Liver (tissue), 9 donors: ENCODE data around the gene NRG3. TPM values are rescaled to one million over a fixed set of nuclear protein-coding genes. Genes with fewer than 3 reads are reported as not detected.

Experiments
- DNase-seq: peaks from one replicate; pipeline ENCODE4 v3.0.0-alpha.2; 2017; ENCODE audit warnings: low spot score
- H3K27ac ChIP-seq, 2 donors: one replicate each; pipeline ENCODE4 v1.7.0; 2013; ENCODE audit warnings: inconsistent platforms in 2 of 2, low read length in 2 of 2, control low read depth in 1 of 2, low read depth in 1 of 2, mild to moderate bottlenecking in 1 of 2
- H3K27me3 ChIP-seq, 4 donors: one replicate each; pipeline versions ENCODE4 v1.6.1 to v1.7.0; 2013; ENCODE audit warnings: low read length in 3 of 4, inconsistent platforms in 1 of 4, mild to moderate bottlenecking in 1 of 4, moderate library complexity in 1 of 4; ENCODE audit not compliant: control insufficient read depth in 4 of 4, insufficient read depth in 4 of 4
- H3K36me3 ChIP-seq, 4 donors: one replicate each; pipeline versions ENCODE4 v1.6.1 to v1.7.0; 2013; ENCODE audit warnings: low read length in 3 of 4, mild to moderate bottlenecking in 3 of 4, low read depth in 1 of 4, moderate library complexity in 1 of 4; ENCODE audit not compliant: control insufficient read depth in 4 of 4, insufficient read depth in 3 of 4
- H3K4me1 ChIP-seq, 4 donors: one replicate each; pipeline versions ENCODE4 v1.6.1 to v1.7.0; 2013; ENCODE audit warnings: low read length in 3 of 4, mild to moderate bottlenecking in 3 of 4, moderate library complexity in 1 of 4; ENCODE audit not compliant: control insufficient read depth in 4 of 4, insufficient read depth in 4 of 4
- H3K4me3 ChIP-seq, 3 donors: one replicate each; pipeline versions ENCODE4 v1.6.1 to v1.7.0; 2013; ENCODE audit warnings: low read length in 3 of 3, control low read depth in 1 of 3, low read depth in 1 of 3, mild to moderate bottlenecking in 1 of 3
- H3K9ac ChIP-seq, 2 donors: one replicate each; pipeline ENCODE4 v1.7.0; 2013; ENCODE audit warnings: low read length in 2 of 2, mild to moderate bottlenecking in 2 of 2, moderate library complexity in 2 of 2, control low read depth in 1 of 2, low read depth in 1 of 2
- H3K9me3 ChIP-seq, 4 donors: one replicate each; pipeline versions ENCODE4 v1.6.1 to v1.7.0; 2013; ENCODE audit warnings: low read length in 3 of 4; ENCODE audit not compliant: control insufficient read depth in 4 of 4
- ATF3 ChIP-seq: IDR thresholded peaks from 2 replicates; pipeline ENCODE4 v1.6.1; 2016; ENCODE audit warnings: antibody characterized with exemption
- CTCF ChIP-seq: fragments of 150-350 bp; IDR thresholded peaks from 2 replicates; pipeline ENCODE4 v1.5.1; 2017; ENCODE audit warnings: improper control_type of control experiment, low read depth, low read length; ENCODE audit not compliant: missing input control
- EGR1 ChIP-seq, 2 donors: IDR thresholded peaks; 2 replicates each; pipeline ENCODE4 v1.6.1; 2016 to 2018; ENCODE audit warnings: antibody characterized with exemption in 2 of 2, low read depth in 2 of 2
- FOXA1 ChIP-seq: IDR thresholded peaks from 2 replicates; pipeline ENCODE4 v1.6.1; 2016; ENCODE audit warnings: antibody characterized with exemption
- FOXA2 ChIP-seq: IDR thresholded peaks from 2 replicates; pipeline ENCODE4 v1.6.1; 2016; ENCODE audit warnings: antibody characterized with exemption
- GABPA ChIP-seq, 2 donors: IDR thresholded peaks in 1 of 2; conservative IDR thresholded peaks in 1 of 2; 2 replicates each; pipeline ENCODE4 v1.6.1; 2016; ENCODE audit warnings: antibody characterized with exemption in 2 of 2, mild to moderate bottlenecking in 1 of 2, moderate library complexity in 1 of 2
- HNF4A ChIP-seq, 2 donors: conservative IDR thresholded peaks; 2 replicates each; pipeline ENCODE4 v1.6.1; 2016; ENCODE audit warnings: antibody characterized with exemption in 2 of 2, mild to moderate bottlenecking in 2 of 2
- HNF4G ChIP-seq: IDR thresholded peaks from 2 replicates; pipeline ENCODE4 v1.6.1; 2016; ENCODE audit warnings: antibody characterized with exemption
- JUND ChIP-seq, 2 donors: IDR thresholded peaks; 2 replicates each; pipeline ENCODE4 v1.6.1; 2016; ENCODE audit warnings: antibody characterized with exemption in 2 of 2
- MAX ChIP-seq: IDR thresholded peaks from 2 replicates; pipeline ENCODE4 v1.6.1; 2016; ENCODE audit warnings: antibody characterized with exemption
- NR2F2 ChIP-seq: IDR thresholded peaks from 2 replicates; pipeline ENCODE4 v1.6.1; 2016; ENCODE audit warnings: antibody characterized with exemption
- RAD21 ChIP-seq, 2 donors: IDR thresholded peaks; 2 replicates each; pipeline ENCODE4 v1.6.1; 2016; ENCODE audit warnings: antibody characterized with exemption in 2 of 2, mild to moderate bottlenecking in 2 of 2
- RXRA ChIP-seq, 2 donors: IDR thresholded peaks; 2 replicates each; pipeline ENCODE4 v1.6.1; 2017 to 2018; ENCODE audit warnings: antibody characterized with exemption in 2 of 2, mild to moderate bottlenecking in 1 of 2
- SP1 ChIP-seq: IDR thresholded peaks from 2 replicates; pipeline ENCODE4 v1.6.1; 2018; ENCODE audit warnings: antibody characterized with exemption, mild to moderate bottlenecking
- TAF1 ChIP-seq: conservative IDR thresholded peaks from 2 replicates; pipeline ENCODE4 v1.6.1; 2016; ENCODE audit warnings: antibody characterized with exemption, mild to moderate bottlenecking
- YY1 ChIP-seq: IDR thresholded peaks from 2 replicates; pipeline ENCODE4 v1.6.1; 2016; ENCODE audit warnings: antibody characterized with exemption, mild to moderate bottlenecking
- WGBS: extraction: QIAGEN DNeasy Blood & Tissue Kit; methylation state at CpG from one replicate; pipeline ENCODE4 v1.1.7; 2013; 5-methylcytosine and 5-hydroxymethylcytosine counted together
- polyA plus RNA-seq, 2 donors: library from polyadenylated mRNA; stranded (reverse) in 1 of 2; unstranded in 1 of 2; fragments of 200-250 nt in 1 of 2; fragments of >200 nt in 1 of 2; fragmentation: Nextera tagmentation in 1 of 2; extraction: Ambion mirVana in 1 of 2; gene quantifications; one replicate each; pipeline versions ENCODE4 v1.2.1 to v1.2.3, GENCODE V29; 2013 to 2015
- total RNA-seq, 2 donors: library from RNA; depleted of rRNA; stranded (reverse); fragments of >200 nt; gene quantifications; one replicate each; pipeline ENCODE4 v1.2.3, GENCODE V29; 2014
- TF ChIP-seq, protein P1 (sequence below): IDR thresholded peaks from 2 replicates; pipeline ENCODE4 v1.6.1; 2016; ENCODE audit warnings: antibody characterized with exemption, mild to moderate bottlenecking
- TF ChIP-seq, protein P2 (sequence below): IDR thresholded peaks from 2 replicates; pipeline ENCODE4 v1.6.1; 2016; ENCODE audit warnings: antibody characterized with exemption
- donor health status: healthy.
- donor health status: healthy.
- donor health status: healthy.
- donor health status: healthy.
- donor health status: healthy.

The NRG3 gene
- total and polyA plus RNA-seq, 4 donors, result 0.24 to 3.7 (median 0.38) TPM

- peaks cover 0 to 2% (median 0%) of the 10 kb centered on the region in 4 donors for H3K9me3 ChIP-seq
- WGBS, result 87% methylated on average over 15 of the region's 15 CpGs
- DNase-seq, result no peak
- H3K4me1 ChIP-seq, result no peaks in the 10 kb centered on the region
- TF ChIP-seq, protein P1, sequence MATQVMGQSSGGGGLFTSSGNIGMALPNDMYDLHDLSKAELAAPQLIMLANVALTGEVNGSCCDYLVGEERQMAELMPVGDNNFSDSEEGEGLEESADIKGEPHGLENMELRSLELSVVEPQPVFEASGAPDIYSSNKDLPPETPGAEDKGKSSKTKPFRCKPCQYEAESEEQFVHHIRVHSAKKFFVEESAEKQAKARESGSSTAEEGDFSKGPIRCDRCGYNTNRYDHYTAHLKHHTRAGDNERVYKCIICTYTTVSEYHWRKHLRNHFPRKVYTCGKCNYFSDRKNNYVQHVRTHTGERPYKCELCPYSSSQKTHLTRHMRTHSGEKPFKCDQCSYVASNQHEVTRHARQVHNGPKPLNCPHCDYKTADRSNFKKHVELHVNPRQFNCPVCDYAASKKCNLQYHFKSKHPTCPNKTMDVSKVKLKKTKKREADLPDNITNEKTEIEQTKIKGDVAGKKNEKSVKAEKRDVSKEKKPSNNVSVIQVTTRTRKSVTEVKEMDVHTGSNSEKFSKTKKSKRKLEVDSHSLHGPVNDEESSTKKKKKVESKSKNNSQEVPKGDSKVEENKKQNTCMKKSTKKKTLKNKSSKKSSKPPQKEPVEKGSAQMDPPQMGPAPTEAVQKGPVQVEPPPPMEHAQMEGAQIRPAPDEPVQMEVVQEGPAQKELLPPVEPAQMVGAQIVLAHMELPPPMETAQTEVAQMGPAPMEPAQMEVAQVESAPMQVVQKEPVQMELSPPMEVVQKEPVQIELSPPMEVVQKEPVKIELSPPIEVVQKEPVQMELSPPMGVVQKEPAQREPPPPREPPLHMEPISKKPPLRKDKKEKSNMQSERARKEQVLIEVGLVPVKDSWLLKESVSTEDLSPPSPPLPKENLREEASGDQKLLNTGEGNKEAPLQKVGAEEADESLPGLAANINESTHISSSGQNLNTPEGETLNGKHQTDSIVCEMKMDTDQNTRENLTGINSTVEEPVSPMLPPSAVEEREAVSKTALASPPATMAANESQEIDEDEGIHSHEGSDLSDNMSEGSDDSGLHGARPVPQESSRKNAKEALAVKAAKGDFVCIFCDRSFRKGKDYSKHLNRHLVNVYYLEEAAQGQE, result no peak
- TF ChIP-seq ATF3, result no peak
- TF ChIP-seq TAF1, result no peak
- no peak for TF ChIP-seq EGR1 (IDR thresholded peaks at IDR 0.05; ENCODE audit: low read depth in 2 of 2)
- TF ChIP-seq NR2F2, result no peak
- no peak for TF ChIP-seq YY1
- TF ChIP-seq HNF4A (conservative IDR thresholded peaks at IDR 0.05), result no peak
- TF ChIP-seq RAD21 (IDR thresholded peaks at IDR 0.05), result no peak
- no peak for TF ChIP-seq MAX
- no peak for TF ChIP-seq CTCF
- no peak for TF ChIP-seq HNF4G
- no peak for TF ChIP-seq RXRA (IDR thresholded peaks at IDR 0.05)
- no peak for TF ChIP-seq FOXA2
- no peak for TF ChIP-seq SP1
- TF ChIP-seq JUND (IDR thresholded peaks at IDR 0.05), result no peak
- no peak for TF ChIP-seq FOXA1
- no peak for TF ChIP-seq GABPA (IDR thresholded peaks at IDR 0.05 in 1 of 2, conservative IDR thresholded peaks at IDR 0.05 in 1 of 2)
- TF ChIP-seq, protein P2, sequence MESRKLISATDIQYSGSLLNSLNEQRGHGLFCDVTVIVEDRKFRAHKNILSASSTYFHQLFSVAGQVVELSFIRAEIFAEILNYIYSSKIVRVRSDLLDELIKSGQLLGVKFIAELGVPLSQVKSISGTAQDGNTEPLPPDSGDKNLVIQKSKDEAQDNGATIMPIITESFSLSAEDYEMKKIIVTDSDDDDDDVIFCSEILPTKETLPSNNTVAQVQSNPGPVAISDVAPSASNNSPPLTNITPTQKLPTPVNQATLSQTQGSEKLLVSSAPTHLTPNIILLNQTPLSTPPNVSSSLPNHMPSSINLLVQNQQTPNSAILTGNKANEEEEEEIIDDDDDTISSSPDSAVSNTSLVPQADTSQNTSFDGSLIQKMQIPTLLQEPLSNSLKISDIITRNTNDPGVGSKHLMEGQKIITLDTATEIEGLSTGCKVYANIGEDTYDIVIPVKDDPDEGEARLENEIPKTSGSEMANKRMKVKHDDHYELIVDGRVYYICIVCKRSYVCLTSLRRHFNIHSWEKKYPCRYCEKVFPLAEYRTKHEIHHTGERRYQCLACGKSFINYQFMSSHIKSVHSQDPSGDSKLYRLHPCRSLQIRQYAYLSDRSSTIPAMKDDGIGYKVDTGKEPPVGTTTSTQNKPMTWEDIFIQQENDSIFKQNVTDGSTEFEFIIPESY, result no peak
- H3K27me3 ChIP-seq, result peaks cover 0 to 4% (median 0%) of the 10 kb centered on the region in 4 donors
- H3K9ac ChIP-seq, result no peak overlapping the region
- no peak overlapping the region for H3K4me3 ChIP-seq
- no peak overlapping the region for H3K27ac ChIP-seq
- H3K36me3 ChIP-seq, result no peaks in the 10 kb centered on the region
Measured at GRCh38 chr10:81831060-81831459, 43.9 kb upstream of the NRG3 start.
